HG03196 (cell line): Measurements from ENCODE around the gene EPHA2.

ENCODE experiments used
- ATAC-seq: cut with Tn5 transposase; IDR thresholded peaks from one replicate; pipeline ENCODE4 v1.9.1; 2021; ENCODE audit not compliant: unreplicated experiment

Gene EPHA2

DNA sequence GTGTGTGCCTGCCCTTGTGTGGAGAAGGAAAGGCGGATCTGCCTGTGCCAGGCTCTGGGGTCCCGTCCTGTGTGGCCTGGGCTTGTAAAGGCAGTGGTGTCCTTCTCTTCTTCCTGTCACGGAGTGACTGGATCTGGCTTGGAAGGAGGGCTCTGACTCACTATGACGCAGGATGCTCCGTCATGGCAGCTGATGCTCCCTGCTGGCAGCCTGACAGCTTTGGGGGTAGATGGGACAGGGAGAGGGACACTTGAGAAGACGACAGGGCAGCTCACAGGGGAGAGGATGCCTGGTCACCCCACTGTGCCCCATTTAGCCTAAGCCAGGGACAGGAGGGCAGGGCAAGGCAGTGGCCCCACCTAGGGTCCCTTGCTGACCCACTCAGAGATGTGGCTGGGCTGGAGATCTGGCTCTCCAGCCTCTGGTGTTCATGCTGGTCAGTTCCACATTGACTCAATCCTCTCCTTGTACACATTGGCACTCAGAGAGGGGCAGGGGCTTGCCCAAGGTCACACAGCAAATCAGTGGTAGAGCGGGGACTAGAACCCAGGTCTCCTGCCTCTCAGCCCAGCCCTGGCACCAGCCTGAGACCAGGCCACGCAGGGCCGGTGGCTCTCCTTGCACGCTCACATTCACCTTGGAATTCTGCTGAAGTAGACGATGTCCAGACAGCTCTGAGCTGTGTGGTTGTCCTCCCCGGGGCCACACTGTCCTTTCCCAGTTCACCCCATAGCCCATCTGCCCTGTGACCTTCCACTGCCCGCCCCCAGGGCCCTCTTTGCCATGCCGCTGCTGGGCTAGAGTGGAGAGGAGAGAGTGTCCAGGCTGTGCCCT lies 79.6 kb downstream of the EPHA2 start:
- ATAC-seq: no peak

DNA sequence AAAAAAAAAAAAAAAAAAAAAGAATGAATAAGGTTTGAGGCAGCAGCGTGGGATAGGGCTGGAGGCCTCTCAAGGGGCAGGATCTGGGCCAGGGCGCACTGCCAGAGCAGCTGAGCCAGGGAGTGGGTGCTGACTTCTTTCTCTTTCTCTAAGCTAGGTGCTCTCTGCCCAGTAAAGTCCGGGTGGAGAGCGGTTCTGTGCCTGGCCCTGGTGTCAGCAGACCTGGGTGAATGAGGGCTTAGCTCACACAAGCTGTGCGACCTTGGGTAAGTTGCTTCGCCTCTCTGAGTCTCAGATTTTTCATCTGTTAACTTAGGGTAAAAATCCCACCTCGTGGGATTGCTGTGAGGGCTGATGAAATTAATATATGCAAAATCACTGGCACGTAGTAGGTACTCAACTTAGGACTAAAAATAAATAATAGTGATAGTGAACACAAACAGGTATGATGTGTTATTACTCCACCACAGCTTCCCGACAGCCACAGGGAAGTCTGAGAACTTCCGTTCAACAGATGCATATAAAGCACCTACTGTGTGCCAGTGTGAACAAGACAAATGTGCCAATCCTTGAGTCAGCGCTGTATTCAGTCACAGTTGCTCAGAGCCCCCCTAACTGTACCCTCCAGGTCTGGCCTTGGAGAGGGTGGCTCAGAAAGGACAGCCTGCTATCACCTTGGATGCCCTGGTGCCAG lies 80.4 kb downstream of the EPHA2 start:
- ATAC-seq: no peak
